ENCODE measurements around the gene SZT2.
A peak's percentile ranks its signal among the peaks of the same experiment; 100 is the strongest.

Gene SZT2

DNA sequence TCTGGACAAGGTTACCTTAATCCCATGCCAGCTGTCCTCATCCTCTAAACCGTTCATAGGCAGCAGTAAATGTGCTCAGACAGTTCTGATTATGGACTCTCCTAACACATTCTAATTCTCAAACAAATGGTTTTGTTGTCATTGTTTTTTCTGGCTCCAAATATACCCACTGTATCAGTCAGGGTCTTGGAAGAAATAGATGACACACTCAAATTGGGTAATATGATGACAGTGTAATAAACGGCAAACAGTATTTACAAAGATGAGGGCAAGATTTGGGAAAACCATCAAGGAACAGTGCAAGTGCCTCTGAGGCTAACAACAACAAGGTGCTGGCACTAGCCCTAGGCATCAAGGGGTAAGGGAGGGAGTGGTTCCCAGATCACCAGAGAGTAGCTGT is 35.2 kb upstream of the SZT2 start:
- no peak for DNase-seq (ENCODE audit: low read depth)
- TF ChIP-seq, protein P1, sequence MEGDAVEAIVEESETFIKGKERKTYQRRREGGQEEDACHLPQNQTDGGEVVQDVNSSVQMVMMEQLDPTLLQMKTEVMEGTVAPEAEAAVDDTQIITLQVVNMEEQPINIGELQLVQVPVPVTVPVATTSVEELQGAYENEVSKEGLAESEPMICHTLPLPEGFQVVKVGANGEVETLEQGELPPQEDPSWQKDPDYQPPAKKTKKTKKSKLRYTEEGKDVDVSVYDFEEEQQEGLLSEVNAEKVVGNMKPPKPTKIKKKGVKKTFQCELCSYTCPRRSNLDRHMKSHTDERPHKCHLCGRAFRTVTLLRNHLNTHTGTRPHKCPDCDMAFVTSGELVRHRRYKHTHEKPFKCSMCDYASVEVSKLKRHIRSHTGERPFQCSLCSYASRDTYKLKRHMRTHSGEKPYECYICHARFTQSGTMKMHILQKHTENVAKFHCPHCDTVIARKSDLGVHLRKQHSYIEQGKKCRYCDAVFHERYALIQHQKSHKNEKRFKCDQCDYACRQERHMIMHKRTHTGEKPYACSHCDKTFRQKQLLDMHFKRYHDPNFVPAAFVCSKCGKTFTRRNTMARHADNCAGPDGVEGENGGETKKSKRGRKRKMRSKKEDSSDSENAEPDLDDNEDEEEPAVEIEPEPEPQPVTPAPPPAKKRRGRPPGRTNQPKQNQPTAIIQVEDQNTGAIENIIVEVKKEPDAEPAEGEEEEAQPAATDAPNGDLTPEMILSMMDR (IDR thresholded peaks at IDR 0.05; ENCODE audit: control insufficient read depth, extremely low read depth, insufficient read depth): no peak
- H3K4me3 ChIP-seq (ENCODE audit: low read depth, low read length): no peak overlapping the region

DNA sequence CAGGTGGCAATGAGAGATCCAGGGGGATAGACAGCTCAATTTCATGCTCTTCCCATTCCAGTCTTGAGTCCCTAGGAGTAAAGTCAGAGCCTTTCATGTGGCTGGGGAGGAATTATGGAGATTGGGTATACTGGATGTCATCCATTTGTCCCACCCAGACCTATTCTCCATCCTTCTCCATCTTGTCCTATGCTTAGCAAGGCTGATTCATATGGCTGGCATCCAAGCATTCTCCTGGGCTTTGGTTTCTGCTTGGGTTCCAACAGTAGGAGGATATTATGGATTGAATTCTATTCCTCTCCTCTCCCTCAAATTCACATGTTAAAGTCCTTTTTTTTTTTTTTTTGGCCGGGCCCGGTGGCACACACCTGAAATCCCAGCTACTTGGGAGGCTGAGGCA is 34.8 kb upstream of the SZT2 start:
- TF ChIP-seq, protein P1 (IDR thresholded peaks at IDR 0.05; ENCODE audit: control insufficient read depth, extremely low read depth, insufficient read depth): no peak
- no peak overlapping the region for H3K4me3 ChIP-seq (ENCODE audit: low read depth, low read length)
- no peak for DNase-seq (ENCODE audit: low read depth)

DNA sequence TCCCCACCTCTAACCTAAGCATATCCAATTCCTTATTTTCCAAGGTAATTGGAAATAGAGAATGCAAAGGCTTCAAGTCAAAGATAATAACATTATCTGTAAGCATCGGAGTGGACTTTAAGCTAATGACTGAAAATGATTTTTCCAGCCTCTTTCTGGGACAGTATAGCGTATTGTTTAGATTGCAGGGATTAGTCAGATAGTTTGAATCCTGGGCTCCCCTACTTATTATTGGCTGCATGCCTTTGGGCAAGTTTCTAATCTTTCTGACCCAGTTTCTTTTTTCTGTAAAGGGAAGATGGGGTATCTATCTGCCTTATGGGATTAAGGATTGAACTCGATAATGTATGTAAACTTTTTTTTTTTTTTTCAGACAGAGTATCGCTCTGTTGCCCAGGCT is 32.4 kb upstream of the SZT2 start:
- DNase-seq (ENCODE audit: low read depth): no peak
- H3K4me3 ChIP-seq (ENCODE audit: low read depth, low read length): no peak overlapping the region
- TF ChIP-seq, protein P1 (IDR thresholded peaks at IDR 0.05; ENCODE audit: control insufficient read depth, extremely low read depth, insufficient read depth): no peak

DNA sequence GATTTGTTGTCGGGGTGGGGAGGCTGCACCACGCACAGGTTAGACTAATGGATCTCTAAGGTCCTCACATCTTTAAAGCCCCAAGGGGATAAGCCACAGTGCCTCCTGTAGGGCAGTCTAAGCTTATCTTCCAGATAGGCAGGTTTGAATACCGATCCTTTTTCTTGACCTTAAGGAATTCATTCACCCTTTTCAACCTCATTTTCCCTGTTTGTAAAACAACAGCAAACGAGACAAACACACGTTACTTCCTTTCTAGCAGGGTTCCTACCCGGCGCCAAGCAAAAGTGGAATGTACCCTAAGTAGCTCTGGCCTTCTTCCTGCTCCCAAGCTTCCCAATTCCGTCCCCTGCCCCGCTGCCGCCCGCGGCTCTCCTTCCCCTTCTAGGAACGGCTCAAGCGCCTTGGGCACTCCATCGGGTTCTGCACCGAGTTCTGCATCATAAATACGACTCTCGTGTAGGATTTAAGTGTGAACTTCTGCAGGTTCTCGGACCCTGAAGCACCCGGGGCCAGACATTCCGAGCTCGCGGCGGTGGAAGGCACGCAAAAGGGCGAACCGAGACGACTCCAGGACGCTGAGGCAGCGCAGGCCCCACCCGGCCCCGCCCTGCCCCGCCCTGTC is 31.5 kb upstream of the SZT2 start:
- peak; percentile 38 for DNase-seq (ENCODE audit: low read depth)
- TF ChIP-seq, protein P1 (IDR thresholded peaks at IDR 0.05; ENCODE audit: control insufficient read depth, extremely low read depth, insufficient read depth): peak; percentile 53
- peak overlapping the region; percentile 84 for H3K4me3 ChIP-seq (ENCODE audit: low read depth, low read length)

DNA sequence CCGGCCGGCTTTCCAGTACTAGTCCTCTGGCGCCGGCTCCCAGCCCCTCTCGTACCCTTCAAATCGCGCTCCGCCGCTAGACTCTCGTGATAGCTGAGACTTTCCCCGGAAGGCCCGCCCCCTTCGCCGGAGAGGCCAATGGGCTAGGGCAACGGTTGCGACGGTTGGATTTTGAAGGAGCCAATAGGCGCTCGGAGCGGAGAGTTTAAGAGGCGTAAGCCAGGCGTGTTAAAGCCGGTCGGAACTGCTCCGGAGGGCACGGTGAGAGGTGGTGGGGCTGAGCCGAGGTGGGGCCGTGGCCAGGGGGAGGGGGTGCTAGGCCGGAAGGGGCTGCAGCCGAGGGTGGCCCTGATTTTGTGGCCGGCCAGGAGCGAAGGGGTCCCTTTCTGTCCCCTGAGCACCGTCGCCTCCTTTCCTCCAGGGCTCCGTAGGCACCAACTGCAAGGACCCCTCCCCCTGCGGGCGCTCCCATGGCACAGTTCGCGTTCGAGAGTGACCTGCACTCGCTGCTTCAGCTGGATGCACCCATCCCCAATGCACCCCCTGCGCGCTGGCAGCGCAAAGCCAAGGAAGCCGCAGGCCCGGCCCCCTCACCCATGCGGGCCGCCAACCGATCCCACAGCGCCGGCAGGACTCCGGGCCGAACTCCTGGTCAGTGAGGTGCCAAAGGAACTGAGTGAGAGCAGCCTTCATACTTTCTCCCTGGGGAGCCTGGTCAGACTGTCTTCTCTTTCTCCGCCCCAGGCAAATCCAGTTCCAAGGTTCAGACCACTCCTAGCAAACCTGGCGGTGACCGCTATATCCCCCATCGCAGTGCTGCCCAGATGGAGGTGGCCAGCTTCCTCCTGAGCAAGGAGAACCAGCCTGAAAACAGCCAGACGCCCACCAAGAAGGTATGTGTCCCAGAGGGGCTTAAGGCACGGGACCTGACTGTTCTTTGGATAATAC is 30.7 kb upstream of the SZT2 start, which contains the start of gene CDC20:
CDC20 (plus strand) TSS at position 236 of the 948 bp plus-strand sequence; CDS start at position 471, 235 bp downstream.
- TF ChIP-seq, protein P1 (IDR thresholded peaks at IDR 0.05; ENCODE audit: control insufficient read depth, extremely low read depth, insufficient read depth): no peak
- peak; percentile 89 for DNase-seq (ENCODE audit: low read depth)

DNA sequence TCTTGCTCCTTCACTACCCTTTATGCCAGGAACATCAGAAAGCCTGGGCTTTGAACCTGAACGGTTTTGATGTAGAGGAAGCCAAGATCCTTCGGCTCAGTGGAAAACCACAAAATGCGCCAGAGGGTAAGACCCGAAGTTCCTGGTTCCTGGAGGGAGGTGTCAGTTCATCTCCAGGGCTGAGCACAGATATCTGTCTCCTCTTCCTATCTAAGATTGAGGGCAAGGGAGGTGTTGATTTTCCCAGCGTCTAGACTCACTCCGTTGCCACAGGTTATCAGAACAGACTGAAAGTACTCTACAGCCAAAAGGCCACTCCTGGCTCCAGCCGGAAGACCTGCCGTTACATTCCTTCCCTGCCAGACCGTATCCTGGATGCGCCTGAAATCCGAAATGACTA is 30.0 kb upstream of the SZT2 start:
- peak overlapping the region; percentile 84 for H3K4me3 ChIP-seq (ENCODE audit: low read depth, low read length)
- TF ChIP-seq, protein P1 (IDR thresholded peaks at IDR 0.05; ENCODE audit: control insufficient read depth, extremely low read depth, insufficient read depth): no peak
- no peak for DNase-seq (ENCODE audit: low read depth)

More for the DNA sequence above, 30.7 kb upstream of the SZT2 start, which contains the start of gene CDC20:
- H3K4me3 ChIP-seq (ENCODE audit: low read depth, low read length): peak within 1 kb of the TSS; percentile 84
